ENCODE data around the gene GAA. TPM values are rescaled to one million over a fixed set of nuclear protein-coding genes. Genes with fewer than 3 reads are reported as not detected.

Gene GAA
- total RNA-seq, 4 donors from 2014 or later = 48.1 to 71.7 (median 67.8) TPM

- DNase-seq (ENCODE audit: low spot score in 2 of 2) = no peak
- no peak overlapping the region for H3K4me3 ChIP-seq (ENCODE audit: low read depth, poor library complexity, severe bottlenecking)
- intact Hi-C loops (cut with DNase I; ENCODE audit: low total_unique reads) = loop anchor here (5.0 to 10.0 kb wide), 2 partner anchors 172 to 285 kb away; no protein-coding TSS in a partner anchor
- WGBS, 2 donors = 84 to 87% methylated on average over 6 of the region's 6 CpGs
- TF ChIP-seq CTCF (IDR thresholded peaks at IDR 0.05) (no peak), POLR2A (IDR thresholded peaks at IDR 0.05) (no peak)
Observed at GRCh38 chr17:80080081-80080480, 21.3 kb upstream of the GAA start.

DNA sequence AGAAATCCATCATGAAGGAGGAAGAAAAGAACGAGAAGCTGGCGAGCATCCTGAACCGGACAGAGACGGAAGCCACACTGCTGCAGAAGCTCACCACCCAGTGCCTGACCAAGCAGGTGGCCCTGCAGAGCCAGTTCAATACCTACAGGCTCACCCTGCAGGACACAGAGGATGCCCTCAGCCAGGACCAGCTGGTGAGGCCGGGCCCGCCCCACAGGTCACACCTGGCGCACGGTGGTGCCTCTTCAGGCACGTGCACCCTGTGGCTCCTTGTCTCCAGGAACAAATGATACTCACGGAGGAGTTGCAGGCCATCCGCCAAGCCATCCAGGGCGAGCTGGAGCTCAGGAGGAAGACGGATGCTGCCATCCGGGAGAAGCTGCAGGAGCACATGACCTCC, 19.8 kb upstream of the GAA start:
- TF ChIP-seq POLR2A (IDR thresholded peaks at IDR 0.05) (no peak), CTCF (IDR thresholded peaks at IDR 0.05) (no peak)
- H3K4me3 ChIP-seq (ENCODE audit: low read depth, poor library complexity, severe bottlenecking) = no peak overlapping the region
- 89 to 92% methylated on average over 14 of the region's 14 CpGs for WGBS, 2 donors
- intact Hi-C loops (cut with DNase I; ENCODE audit: low total_unique reads) = loop anchor here (5.0 to 10.0 kb wide), 2 partner anchors 171 to 283 kb away; no protein-coding TSS in a partner anchor
- no peak for DNase-seq (ENCODE audit: low spot score in 2 of 2)

DNA sequence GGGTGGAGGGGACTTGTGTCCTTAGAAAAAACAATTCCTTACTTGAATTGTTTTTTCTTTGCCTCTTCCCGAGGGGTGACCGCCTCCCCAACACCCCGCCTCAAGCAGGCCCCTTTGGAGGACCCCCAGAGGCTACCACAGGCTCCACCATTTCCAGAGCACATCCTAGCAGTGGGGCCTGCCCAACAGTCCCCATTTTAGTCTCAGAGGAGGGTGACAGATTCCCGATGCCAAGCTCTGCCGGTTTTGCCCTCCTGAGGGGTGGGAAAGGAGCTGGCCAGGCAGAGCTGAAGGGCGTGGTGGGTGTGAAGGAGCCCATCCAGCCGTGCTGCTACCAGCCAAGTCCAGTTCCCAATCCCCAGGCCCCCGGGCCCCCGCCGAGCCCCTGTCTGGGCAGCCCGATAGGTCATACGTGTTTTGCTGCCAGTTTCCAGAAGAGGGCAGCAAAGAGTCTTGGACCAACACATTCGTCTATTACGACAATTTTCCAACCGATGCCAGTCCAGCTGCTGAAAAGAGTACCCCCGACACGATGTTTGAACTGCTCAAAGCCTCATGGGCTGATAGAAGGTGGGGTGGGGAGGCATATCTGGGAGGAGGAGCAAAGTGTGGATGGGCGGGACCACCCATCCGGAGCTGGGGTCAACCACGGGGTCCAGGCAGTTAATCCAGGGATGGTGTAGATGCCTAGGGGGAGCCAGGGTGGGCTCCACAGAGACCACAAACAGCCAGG, 18.8 kb upstream of the GAA start:
- no peak overlapping the region for H3K4me3 ChIP-seq (ENCODE audit: low read depth, poor library complexity, severe bottlenecking)
- TF ChIP-seq POLR2A (IDR thresholded peaks at IDR 0.05) (no peak), CTCF (IDR thresholded peaks at IDR 0.05) (peak in 1 of 3 donors; percentile 67)
- 31 to 38% methylated on average over 15 to 16 of the region's 20 CpGs for WGBS, 2 donors
- DNase-seq (ENCODE audit: low spot score in 2 of 2) = peak; percentile 71 to 91
- intact Hi-C loops (cut with DNase I; ENCODE audit: low total_unique reads) = loop anchor here (5.0 to 10.0 kb wide), 2 partner anchors 170 to 282 kb away; no protein-coding TSS in a partner anchor

DNA sequence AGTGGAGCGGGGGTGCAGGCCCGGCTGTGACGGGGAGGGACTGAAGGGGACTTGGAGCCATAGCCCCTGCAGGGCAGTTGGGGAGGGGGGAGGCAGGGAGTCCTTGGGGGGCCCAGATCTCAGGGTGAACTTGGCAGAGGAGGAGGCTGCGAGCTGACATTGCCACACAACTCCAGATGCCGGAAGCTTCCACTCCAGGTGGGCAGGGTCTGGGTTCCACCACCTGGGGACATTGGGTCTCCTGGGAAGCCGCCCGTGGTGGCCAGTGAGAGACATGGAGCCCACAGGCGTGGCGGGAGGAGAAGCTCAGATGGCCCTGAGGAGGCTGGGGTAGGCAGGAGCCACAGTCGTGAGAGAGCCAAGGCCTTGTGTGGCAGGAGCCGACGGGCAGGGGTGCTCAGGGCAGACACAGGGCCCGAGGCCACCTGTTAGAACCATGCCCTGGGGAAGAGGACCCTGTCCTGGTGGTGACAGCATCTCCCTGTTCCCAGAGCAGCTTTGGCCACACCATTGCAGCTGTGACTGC, 18.2 kb upstream of the GAA start:
- TF ChIP-seq CTCF (IDR thresholded peaks at IDR 0.05) (no peak), POLR2A (IDR thresholded peaks at IDR 0.05) (no peak)
- H3K4me3 ChIP-seq (ENCODE audit: low read depth, poor library complexity, severe bottlenecking) = no peak overlapping the region
- DNase-seq (ENCODE audit: low spot score in 2 of 2) = no peak
- WGBS, 2 donors = 85 to 88% methylated on average over 13 of the region's 13 CpGs
- intact Hi-C loops (cut with DNase I; ENCODE audit: low total_unique reads) = loop anchor here (5.0 to 10.0 kb wide), 2 partner anchors 169 to 282 kb away; no protein-coding TSS in a partner anchor

DNA sequence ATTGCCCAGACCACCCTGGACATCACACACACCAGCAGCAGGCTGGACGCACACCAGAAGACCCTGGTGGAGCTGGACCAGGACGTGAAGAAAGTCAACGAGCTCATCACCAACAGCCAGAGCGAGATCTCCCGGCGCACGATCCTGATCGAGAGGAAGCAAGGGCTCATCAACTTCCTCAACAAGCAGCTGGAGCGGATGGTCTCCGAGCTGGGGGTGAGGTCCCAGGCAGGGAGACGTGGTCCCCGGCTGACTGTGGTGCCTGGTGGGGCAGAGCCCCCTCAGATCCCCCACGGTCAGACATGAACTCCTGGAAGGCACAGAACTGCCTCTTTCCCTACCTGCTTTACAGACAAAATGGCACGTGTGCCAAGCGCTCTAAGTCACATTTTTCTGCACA, 16.6 kb upstream of the GAA start:
- TF ChIP-seq CTCF (IDR thresholded peaks at IDR 0.05) = no peak
- TF ChIP-seq POLR2A (IDR thresholded peaks at IDR 0.05) = no peak
- intact Hi-C loops (cut with DNase I; ENCODE audit: low total_unique reads) = loop anchor here (5.0 to 10.0 kb wide), 2 partner anchors 168 to 280 kb away; no protein-coding TSS in a partner anchor
- H3K4me3 ChIP-seq (ENCODE audit: low read depth, poor library complexity, severe bottlenecking) = no peak overlapping the region
- 89 to 91% methylated on average over 13 to 15 of the region's 15 CpGs for WGBS, 2 donors
- DNase-seq (ENCODE audit: low spot score in 2 of 2) = no peak
